ENCODE results near the gene CYBA. TPM values are rescaled to one million over a fixed set of nuclear protein-coding genes. Genes with fewer than 3 reads are reported as not detected.

CYBA gene
- total and polyA plus RNA-seq, 9 of the 15 experiments (the other 6 are each of a cell fraction or from before 2014, with no cell fraction given), result 0.34 to 683 (median 93.0) TPM

- Histone ChIP-seq H4K20me1 (replicated peaks; ENCODE audit: control insufficient read depth, insufficient read depth, low read length) (no peaks in the 10 kb centered on the region; the same call in 1 of the 2 replicates), H3K9me3 (replicated peaks; ENCODE audit: control insufficient read depth, insufficient read depth, low read depth, low read length) (no peaks in the 10 kb centered on the region), H2AFZ (ENCODE audit: low read depth, low read length) (no peak overlapping the region), H3K4me1 (replicated peaks in 1 of 2; ENCODE audit: control insufficient read depth in 2 of 2, insufficient read depth in 2 of 2, low read length in 2 of 2) (peaks cover 36 to 67% of the 10 kb centered on the region in 2 experiments), H3K9ac (ENCODE audit: insufficient read depth in 1 of 2, low read depth in 2 of 2, low read length in 2 of 2) (peak overlapping the region in 1 of 2 experiments; percentile 61; a peak in 1 of 4 replicates), H3K27ac (ENCODE audit: extremely low read depth, low read depth, low read length) (no peak overlapping the region), H3K4me3 (no peak overlapping the region), H3K9me1 (ENCODE audit: control insufficient read depth, insufficient read depth, low read length) (no peaks in the 10 kb centered on the region), H3K36me3 (ENCODE audit: control insufficient read depth, insufficient read depth, low read length) (no peaks in the 10 kb centered on the region), H3K27me3 (ENCODE audit: control insufficient read depth in 2 of 2, insufficient read depth in 2 of 2, low read length in 2 of 2) (no peaks in the 10 kb centered on the region), H3K4me2 (ENCODE audit: insufficient read depth, low read length) (no peak overlapping the region), H3K79me2 (ENCODE audit: control insufficient read depth, insufficient read depth, low read length) (no peaks in the 10 kb centered on the region; the same call in 2 of the 3 replicates)
- ChIA-PET CTCF (ENCODE audit: low intra/inter-chr PET ratio) (interaction anchor here (0.6 kb wide), 1 partner anchor 126 kb away, joined by 3 read pairs; no protein-coding TSS in a partner anchor), POLR2A (interaction anchor here (0.5 to 1.2 kb wide), 3 partner anchors 10 to 33 kb away, joined by 3 to 6 read pairs (median 3); no protein-coding TSS in a partner anchor)
- intact Hi-C loops (cut with micrococcal nuclease), result loop anchor here (5.0 kb wide), 2 partner anchors 57 to 88 kb away; no protein-coding TSS in a partner anchor
- DNase-seq (ENCODE audit: extremely low read depth in 1 of 4, low spot score in 3 of 4) (no peak), FAIRE-seq (no peak), ATAC-seq (no peak)
- in situ Hi-C loops (cut with MboI), result no loop called here
- 71% methylated on average over 15 of the region's 15 CpGs for WGBS (ENCODE audit: insufficient coverage, low coverage, missing lambda C conversion rate)
- no TSS peak for BruUV-seq (replicated peaks)
- TF ChIP-seq TCF15 (CRISPR knock-in tag; IDR thresholded peaks at IDR 0.05), result no peak
- no peak for TF ChIP-seq CREM (IDR thresholded peaks at IDR 0.05; ENCODE audit: low read depth)
- TF ChIP-seq HSF4 (CRISPR knock-in tag; IDR thresholded peaks at IDR 0.05; ENCODE audit: borderline replicate concordance), result no peak
- no peak for TF ChIP-seq PML (IDR thresholded peaks at IDR 0.05; ENCODE audit: low read length)
- TF ChIP-seq ZNF12 (CRISPR knock-in tag; IDR thresholded peaks at IDR 0.05), result no peak
- TF ChIP-seq RCOR1 (IDR thresholded peaks at IDR 0.05; ENCODE audit: borderline replicate concordance in 1 of 2, low read depth in 2 of 2, low read length in 2 of 2), result no peak
- TF ChIP-seq ZC3H8 (IDR thresholded peaks at IDR 0.05), result no peak
- TF ChIP-seq PYGO2 (tag; IDR thresholded peaks at IDR 0.05), result no peak
- no peak for TF ChIP-seq MGA (IDR thresholded peaks at IDR 0.05)
- no peak for TF ChIP-seq ZNF174 (CRISPR knock-in tag; IDR thresholded peaks at IDR 0.05)
- TF ChIP-seq ZNF408 (CRISPR knock-in tag; IDR thresholded peaks at IDR 0.05; ENCODE audit: low read depth), result no peak
Observed at GRCh38 chr16:88684569-88685155, 33.8 kb upstream of the CYBA start.
